Endodermal cell (in vitro differentiated cells): ENCODE measurements around the gene ACAA2. TPM values are rescaled to one million over a fixed set of nuclear protein-coding genes. Genes with fewer than 3 reads are reported as not detected.
"Not testable (repeated sequence)": the region's sequence is repeated elsewhere in the genome, so short reads cannot be mapped to it uniquely, and the experiment has no call there.

Experiments
- DNase-seq: peaks from one replicate; pipeline ENCODE4 v3.0.0-alpha.2; 2017
- H3K27ac ChIP-seq: 2 replicates; pipeline ENCODE4 v1.5.1; 2013; ENCODE audit warnings: mild to moderate bottlenecking, low read depth, low read length, moderate library complexity
- H3K27me3 ChIP-seq: 2 replicates; pipeline ENCODE4 v1.6.1; 2013; ENCODE audit warnings: mild to moderate bottlenecking, low read length, moderate library complexity; ENCODE audit not compliant: insufficient read depth, control insufficient read depth, poor library complexity, severe bottlenecking
- H3K36me3 ChIP-seq: 2 replicates; pipeline ENCODE4 v1.7.0; 2013; ENCODE audit warnings: mild to moderate bottlenecking, low read length, moderate library complexity; ENCODE audit not compliant: control insufficient read depth, insufficient read depth
- H3K4me1 ChIP-seq: one replicate; pipeline ENCODE4 v1.7.0; 2013; ENCODE audit warnings: low read length; ENCODE audit not compliant: control insufficient read depth, insufficient read depth
- H3K4me3 ChIP-seq: 2 replicates; pipeline ENCODE4 v1.5.1; 2013; ENCODE audit warnings: mild to moderate bottlenecking, low read length, moderate library complexity
- H3K9ac ChIP-seq: 2 replicates; pipeline ENCODE4 v1.6.1; 2013; ENCODE audit warnings: mild to moderate bottlenecking, low read length, moderate library complexity; ENCODE audit not compliant: poor library complexity, severe bottlenecking; ENCODE audit errors: extremely low read depth
- H3K9me3 ChIP-seq: 2 replicates; pipeline ENCODE4 v1.6.1; 2013; ENCODE audit warnings: mild to moderate bottlenecking, low read length, moderate library complexity; ENCODE audit not compliant: control insufficient read depth
- H3K27ac Mint-ChIP-seq: 2 replicates; pipeline ENCODE4 v1.8.0; 2020; ENCODE audit warnings: mixed read lengths
- H3K27me3 Mint-ChIP-seq: 2 replicates; pipeline ENCODE4 v1.8.0; 2021; ENCODE audit warnings: mild to moderate bottlenecking, mixed read lengths; ENCODE audit not compliant: insufficient read depth
- H3K36me3 Mint-ChIP-seq: 2 replicates; pipeline ENCODE4 v1.8.0; 2020; ENCODE audit warnings: low read depth, mixed read lengths
- H3K4me1 Mint-ChIP-seq: 2 replicates; pipeline ENCODE4 v1.8.0; 2020; ENCODE audit warnings: mixed read lengths
- H3K4me3 Mint-ChIP-seq: 2 replicates; pipeline ENCODE4 v1.8.0; 2020; ENCODE audit warnings: mild to moderate bottlenecking, moderate library complexity, mixed read lengths
- H3K9me3 Mint-ChIP-seq: 2 replicates; pipeline ENCODE4 v1.8.0; 2020; ENCODE audit warnings: mild to moderate bottlenecking, mixed read lengths
- WGBS, 2 experiments: methylation state at CpG; one replicate each; pipeline versions ENCODE4 v1.1.5 to v1.1.7; 2013; ENCODE audit warnings: missing lambda C conversion rate in 2 of 2, mixed read lengths in 1 of 2; ENCODE audit not compliant: insufficient coverage in 1 of 2, insufficient read length in 1 of 2; 5-methylcytosine and 5-hydroxymethylcytosine counted together
- total RNA-seq, 2 donors: library from RNA; stranded (reverse); fragmentation: NEBNext Ultra II Directional in 1 of 2; extraction: Animal tissue kit (Norgen Biotek cat#: 25700) in 1 of 2; gene quantifications; 2 replicates in 1 of 2; 3 replicates in 1 of 2; pipeline ENCODE4 v1.2.1, GENCODE V29; 2021
- TF ChIP-seq, protein P1 (sequence below): fragments of 200-600 bp; sonication (generic); conservative IDR thresholded peaks from 2 replicates; pipeline ENCODE4 v1.5.0; 2021; ENCODE audit warnings: antibody characterized with exemption, mild to moderate bottlenecking

Gene ACAA2
- total RNA-seq, 2 donors from 2014 or later, result 128 to 131 TPM

DNA sequence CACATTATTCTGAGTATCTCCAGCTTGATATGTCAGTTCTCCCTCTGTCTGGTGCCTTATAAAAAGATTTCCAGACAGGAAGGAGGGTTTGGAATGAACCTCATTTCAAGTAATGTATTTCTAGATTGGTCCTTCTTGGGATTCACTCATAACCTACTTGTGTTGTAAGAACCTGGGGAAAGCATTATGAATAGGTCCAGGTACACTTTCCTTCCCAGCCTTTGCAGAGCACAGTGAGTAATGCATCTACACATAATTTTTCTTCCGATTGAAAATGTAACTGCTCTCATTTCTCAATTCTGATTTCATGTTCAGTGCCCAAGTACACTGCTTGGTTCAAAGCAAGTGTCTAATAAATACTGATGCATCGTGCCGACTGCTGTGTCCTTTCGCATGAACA, 25.0 kb upstream of the ACAA2 start:
- H3K27ac Mint-ChIP-seq, result no peak overlapping the region
- Histone ChIP-seq H3K4me3 (no peak overlapping the region), H3K27ac (no peak overlapping the region), H3K4me1 (no peaks in the 10 kb centered on the region), H3K9me3 (no peaks in the 10 kb centered on the region), H3K36me3 (peaks cover 4% of the 10 kb centered on the region), H3K27me3 (no peaks in the 10 kb centered on the region), H3K9ac (no peak overlapping the region)
- no peak overlapping the region for H3K4me3 Mint-ChIP-seq
- no peak for DNase-seq
- TF ChIP-seq, protein P1, sequence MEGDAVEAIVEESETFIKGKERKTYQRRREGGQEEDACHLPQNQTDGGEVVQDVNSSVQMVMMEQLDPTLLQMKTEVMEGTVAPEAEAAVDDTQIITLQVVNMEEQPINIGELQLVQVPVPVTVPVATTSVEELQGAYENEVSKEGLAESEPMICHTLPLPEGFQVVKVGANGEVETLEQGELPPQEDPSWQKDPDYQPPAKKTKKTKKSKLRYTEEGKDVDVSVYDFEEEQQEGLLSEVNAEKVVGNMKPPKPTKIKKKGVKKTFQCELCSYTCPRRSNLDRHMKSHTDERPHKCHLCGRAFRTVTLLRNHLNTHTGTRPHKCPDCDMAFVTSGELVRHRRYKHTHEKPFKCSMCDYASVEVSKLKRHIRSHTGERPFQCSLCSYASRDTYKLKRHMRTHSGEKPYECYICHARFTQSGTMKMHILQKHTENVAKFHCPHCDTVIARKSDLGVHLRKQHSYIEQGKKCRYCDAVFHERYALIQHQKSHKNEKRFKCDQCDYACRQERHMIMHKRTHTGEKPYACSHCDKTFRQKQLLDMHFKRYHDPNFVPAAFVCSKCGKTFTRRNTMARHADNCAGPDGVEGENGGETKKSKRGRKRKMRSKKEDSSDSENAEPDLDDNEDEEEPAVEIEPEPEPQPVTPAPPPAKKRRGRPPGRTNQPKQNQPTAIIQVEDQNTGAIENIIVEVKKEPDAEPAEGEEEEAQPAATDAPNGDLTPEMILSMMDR, result no peak
- H3K36me3 Mint-ChIP-seq, result peaks cover 8% of the 10 kb centered on the region
- peaks cover 23% of the 10 kb centered on the region for H3K4me1 Mint-ChIP-seq
- WGBS, 2 experiments, result 96 to 100% methylated on average over 3 to 4 of the region's 4 CpGs
- no peaks in the 10 kb centered on the region for H3K27me3 Mint-ChIP-seq
- no peaks in the 10 kb centered on the region for H3K9me3 Mint-ChIP-seq

GRCh38 chr18:49837889-49838288, 24.6 kb upstream of the ACAA2 start:
- H3K4me1 Mint-ChIP-seq, result peaks cover 23% of the 10 kb centered on the region
- H3K9me3 Mint-ChIP-seq, result no peaks in the 10 kb centered on the region
- Histone ChIP-seq H3K27me3 (no peaks in the 10 kb centered on the region), H3K27ac (no peak overlapping the region), H3K9me3 (no peaks in the 10 kb centered on the region), H3K4me3 (no peak overlapping the region), H3K4me1 (no peaks in the 10 kb centered on the region), H3K9ac (no peak overlapping the region), H3K36me3 (peaks cover 4% of the 10 kb centered on the region)
- WGBS, 2 experiments, result 81 to 82% methylated on average over 5 of the region's 5 CpGs
- H3K27ac Mint-ChIP-seq, result no peak overlapping the region
- no peaks in the 10 kb centered on the region for H3K27me3 Mint-ChIP-seq
- TF ChIP-seq, protein P1, result no peak
- peaks cover 8% of the 10 kb centered on the region for H3K36me3 Mint-ChIP-seq
- no peak for DNase-seq
- H3K4me3 Mint-ChIP-seq, result no peak overlapping the region

DNA sequence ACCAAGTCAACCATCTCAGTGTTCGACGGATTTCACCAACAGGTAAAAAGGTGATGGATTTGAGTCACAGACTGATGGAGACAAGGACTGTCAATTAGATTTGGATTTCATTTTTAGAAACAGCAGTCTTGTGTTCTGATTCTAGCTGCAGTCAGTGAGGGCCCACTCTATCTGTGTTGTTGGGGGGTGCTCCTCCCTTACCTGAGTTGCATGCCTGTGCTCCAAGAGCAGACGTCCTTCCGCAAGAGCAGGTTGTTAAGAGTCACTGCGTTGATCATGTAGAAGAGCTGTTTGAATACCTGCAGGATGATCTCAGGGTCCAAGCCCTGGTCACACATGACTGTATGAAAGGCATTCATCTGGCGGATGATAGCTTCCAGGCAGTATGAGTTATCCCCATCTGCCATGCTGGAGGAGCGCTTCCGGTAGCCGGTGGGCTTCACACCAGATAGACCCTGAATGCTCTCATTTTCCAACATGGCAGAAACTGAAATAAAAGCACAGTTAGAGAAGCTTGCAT, 24.0 kb upstream of the ACAA2 start:
- H3K27ac Mint-ChIP-seq, result not testable (repeated sequence)
- WGBS, 2 experiments, result 94 to 96% methylated on average over 9 of the region's 9 CpGs
- H3K4me1 Mint-ChIP-seq, result peaks cover 23% of the 10 kb centered on the region

GRCh38 chr18:49835405-49835804, 22.1 kb upstream of the ACAA2 start:
- H3K4me3 ChIP-seq, result no peak overlapping the region
- Mint-ChIP-seq H3K4me1 (peaks cover 23% of the 10 kb centered on the region), H3K27ac (no peak overlapping the region), H3K9me3 (peaks cover 4% of the 10 kb centered on the region), H3K36me3 (peaks cover 7% of the 10 kb centered on the region), H3K27me3 (no peaks in the 10 kb centered on the region), H3K4me3 (no peak overlapping the region)
- no peak overlapping the region for H3K9ac ChIP-seq
- H3K27ac ChIP-seq, result no peak overlapping the region
- 90 to 100% methylated on average over 1 to 2 of the region's 2 CpGs for WGBS, 2 experiments
- no peaks in the 10 kb centered on the region for H3K9me3 ChIP-seq
- TF ChIP-seq, protein P1, result no peak
- H3K4me1 ChIP-seq, result no peaks in the 10 kb centered on the region
- DNase-seq, result no peak
- no peaks in the 10 kb centered on the region for H3K27me3 ChIP-seq
- H3K36me3 ChIP-seq, result no peaks in the 10 kb centered on the region

More for the DNA sequence above, 24.0 kb upstream of the ACAA2 start:
- H3K27me3 ChIP-seq, H3K4me3 ChIP-seq, H3K36me3 Mint-ChIP-seq, H3K36me3 ChIP-seq, H3K27me3 Mint-ChIP-seq, H3K4me3 Mint-ChIP-seq, H3K9ac ChIP-seq, H3K27ac ChIP-seq, H3K9me3 ChIP-seq, H3K9me3 Mint-ChIP-seq, H3K4me1 ChIP-seq, DNase-seq: not testable (repeated sequence)
